CD14-positive monocyte (primary cell): Measurements from ENCODE around the gene ERBB4. TPM values are rescaled to one million over a fixed set of nuclear protein-coding genes. Genes with fewer than 3 reads are reported as not detected.

Experiments used
- DNase-seq, 3 donors: peaks; one replicate each; pipeline ENCODE4 v3.0.0-alpha.2; 2011 to 2022
- H2AFZ ChIP-seq: 2 replicates; pipeline ENCODE4 v1.6.0; 2012; ENCODE audit warnings: mild to moderate bottlenecking, low read depth, low read length, inconsistent platforms; ENCODE audit not compliant: insufficient read depth, poor library complexity, severe bottlenecking
- H3K27ac ChIP-seq, 2 donors: 1 replicate in 1 of 2; 2 replicates in 1 of 2; pipeline ENCODE4 v1.5.1; 2012 to 2013; ENCODE audit warnings: low read length in 2 of 2, control low read depth in 1 of 2, inconsistent platforms in 1 of 2, low read depth in 1 of 2, mild to moderate bottlenecking in 1 of 2
- H3K27me3 ChIP-seq, 2 donors: one replicate each; pipeline versions ENCODE4 v1.6.0 to v1.6.1; 2011 to 2013; ENCODE audit warnings: low read length in 2 of 2; ENCODE audit not compliant: control insufficient read depth in 2 of 2, insufficient read depth in 2 of 2
- H3K36me3 ChIP-seq, 2 donors: replicated peaks in 1 of 2; 1 replicate in 1 of 2; 2 replicates in 1 of 2; pipeline versions ENCODE4 v1.5.1 to v1.6.1; 2012 to 2013; ENCODE audit warnings: low read length in 2 of 2, control low read depth in 1 of 2, inconsistent platforms in 1 of 2, mild to moderate bottlenecking in 1 of 2; ENCODE audit not compliant: insufficient read depth in 2 of 2, control insufficient read depth in 1 of 2
- H3K4me1 ChIP-seq, 2 donors: 1 replicate in 1 of 2; 2 replicates in 1 of 2; pipeline versions ENCODE4 v1.5.1 to v1.6.1; 2012 to 2013; ENCODE audit warnings: low read length in 2 of 2, control low read depth in 1 of 2, inconsistent platforms in 1 of 2, mild to moderate bottlenecking in 1 of 2, moderate library complexity in 1 of 2; ENCODE audit not compliant: insufficient read depth in 2 of 2, control insufficient read depth in 1 of 2
- H3K4me2 ChIP-seq: replicated peaks from 2 replicates; pipeline ENCODE3; 2012; ENCODE audit warnings: low read length, moderate library complexity, mild to moderate bottlenecking; ENCODE audit not compliant: poor library complexity, severe bottlenecking; ENCODE audit errors: extremely low read depth
- H3K4me3 ChIP-seq, 3 experiments: fragments of 200-600 bp in 1 of 3; sonication (generic) in 1 of 3; replicated peaks in 1 of 3; 1 replicate in 2 of 3; 2 replicates in 1 of 3; pipeline ENCODE4 v1.5.1; 2011 to 2013; ENCODE audit warnings: low read length in 3 of 3, mild to moderate bottlenecking in 3 of 3, control low read depth in 2 of 3, low read depth in 2 of 3, inconsistent platforms in 1 of 3, moderate library complexity in 1 of 3
- H3K79me2 ChIP-seq: 2 replicates; pipeline ENCODE4 v1.6.0; 2012; ENCODE audit warnings: mild to moderate bottlenecking, control low read depth, inconsistent platforms, low read length, moderate library complexity; ENCODE audit not compliant: insufficient read depth
- H3K9ac ChIP-seq: 2 replicates; pipeline ENCODE4 v1.6.0; 2017; ENCODE audit warnings: low read length, mild to moderate bottlenecking; ENCODE audit not compliant: insufficient read depth, poor library complexity, severe bottlenecking
- H3K9me3 ChIP-seq, 2 donors: replicated peaks in 1 of 2; 1 replicate in 1 of 2; 2 replicates in 1 of 2; pipeline versions ENCODE4 v1.5.1 to v1.6.1; 2012 to 2013; ENCODE audit warnings: low read length in 2 of 2, control low read depth in 1 of 2; ENCODE audit not compliant: control insufficient read depth in 1 of 2, insufficient read depth in 1 of 2
- H4K20me1 ChIP-seq: 2 replicates; pipeline ENCODE4 v1.6.0; 2012; ENCODE audit warnings: mild to moderate bottlenecking, low read length, control low read depth, moderate library complexity; ENCODE audit not compliant: insufficient read depth
- H3K27ac Mint-ChIP-seq, 7 donors: one replicate each; pipeline ENCODE4 v1.8.0; 2020; ENCODE audit warnings: mild to moderate bottlenecking in 7 of 7, mixed read lengths in 7 of 7, moderate library complexity in 6 of 7, inconsistent platforms in 2 of 7
- H3K27me3 Mint-ChIP-seq, 3 donors: one replicate each; pipeline ENCODE4 v1.8.0; 2021 to 2022; ENCODE audit warnings: low read depth in 3 of 3, mild to moderate bottlenecking in 3 of 3, mixed read lengths in 3 of 3, moderate library complexity in 3 of 3, inconsistent platforms in 1 of 3
- H3K36me3 Mint-ChIP-seq, 2 donors: one replicate each; pipeline ENCODE4 v1.8.0; 2020; ENCODE audit warnings: mixed read lengths in 2 of 2, inconsistent platforms in 1 of 2, mild to moderate bottlenecking in 1 of 2
- H3K4me1 Mint-ChIP-seq: one replicate; pipeline ENCODE4 v1.8.0; 2020; ENCODE audit warnings: mild to moderate bottlenecking, mixed read lengths
- H3K4me3 Mint-ChIP-seq, 2 donors: one replicate each; pipeline ENCODE4 v1.8.0; 2020; ENCODE audit warnings: mild to moderate bottlenecking in 2 of 2, mixed read lengths in 2 of 2, moderate library complexity in 1 of 2
- H3K9me3 Mint-ChIP-seq, 7 donors: one replicate each; pipeline ENCODE4 v1.8.0; 2020 to 2022; ENCODE audit warnings: mixed read lengths in 7 of 7, mild to moderate bottlenecking in 6 of 7, moderate library complexity in 6 of 7, inconsistent platforms in 2 of 7
- WGBS: methylation state at CpG from one replicate; pipeline ENCODE4 v1.1.5; 2013; ENCODE audit warnings: missing lambda C conversion rate; ENCODE audit not compliant: insufficient coverage; 5-methylcytosine and 5-hydroxymethylcytosine counted together
- intact Hi-C, 2 donors: fragments of 100-400 bp; cut with micrococcal nuclease; formaldehyde crosslinking; loops; one replicate each; pipeline versions ENCODE4 v1.15.0 to v1.15.1; 2023
- polyA plus RNA-seq, 3 donors: library from polyadenylated mRNA; depleted of rRNA in 1 of 3; unstranded in 2 of 3; stranded (reverse) in 1 of 3; fragments of 300-500 nt in 2 of 3; fragments of >200 nt in 1 of 3; fragmentation: Illumina TruSeq in 2 of 3; gene quantifications; 1 replicate in 2 of 3; 2 replicates in 1 of 3; pipeline ENCODE4 v1.2.3, GENCODE V29; 2012 to 2021
- TF ChIP-seq, protein P1 (sequence below): fragments of 200-600 bp; IDR thresholded peaks from one replicate; pipeline ENCODE4 v1.8.0; 2022; ENCODE audit warnings: antibody characterized with exemption, mild to moderate bottlenecking

The ERBB4 gene
- polyA plus RNA-seq, 3 donors, result not detected

DNA sequence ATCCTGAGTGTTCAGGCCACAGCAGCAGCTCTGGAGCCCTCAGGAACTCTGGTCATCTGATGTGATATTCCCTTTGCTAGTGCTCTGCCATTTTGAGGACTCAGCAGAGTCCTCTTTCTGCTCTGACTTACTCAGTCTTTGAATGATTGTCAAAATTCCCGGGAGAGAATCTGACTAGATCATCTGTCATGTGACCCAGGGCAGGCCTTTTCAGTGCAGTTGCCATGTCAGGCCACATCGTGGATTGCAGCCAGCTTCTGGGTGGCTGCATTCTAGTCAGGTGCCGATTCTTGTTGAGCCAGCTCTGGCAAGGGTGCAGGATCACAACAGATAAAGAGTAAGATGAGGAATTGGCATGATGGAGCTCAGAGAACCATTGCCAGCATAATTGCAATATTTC, 1186.6 kb downstream of the ERBB4 start:
- Histone ChIP-seq H3K4me3 (no peak overlapping the region), H3K79me2 (no peaks in the 10 kb centered on the region), H3K9me3 (peaks cover 0 to 9% of the 10 kb centered on the region in 2 donors), H3K9ac (no peak overlapping the region), H2AFZ (no peak overlapping the region), H3K27ac (no peak overlapping the region), H3K27me3 (no peaks in the 10 kb centered on the region), H3K36me3 (no peaks in the 10 kb centered on the region), H3K4me2 (no peak overlapping the region), H3K4me1 (no peaks in the 10 kb centered on the region), H4K20me1 (no peaks in the 10 kb centered on the region)
- DNase-seq, result no peak
- TF ChIP-seq, protein P1, sequence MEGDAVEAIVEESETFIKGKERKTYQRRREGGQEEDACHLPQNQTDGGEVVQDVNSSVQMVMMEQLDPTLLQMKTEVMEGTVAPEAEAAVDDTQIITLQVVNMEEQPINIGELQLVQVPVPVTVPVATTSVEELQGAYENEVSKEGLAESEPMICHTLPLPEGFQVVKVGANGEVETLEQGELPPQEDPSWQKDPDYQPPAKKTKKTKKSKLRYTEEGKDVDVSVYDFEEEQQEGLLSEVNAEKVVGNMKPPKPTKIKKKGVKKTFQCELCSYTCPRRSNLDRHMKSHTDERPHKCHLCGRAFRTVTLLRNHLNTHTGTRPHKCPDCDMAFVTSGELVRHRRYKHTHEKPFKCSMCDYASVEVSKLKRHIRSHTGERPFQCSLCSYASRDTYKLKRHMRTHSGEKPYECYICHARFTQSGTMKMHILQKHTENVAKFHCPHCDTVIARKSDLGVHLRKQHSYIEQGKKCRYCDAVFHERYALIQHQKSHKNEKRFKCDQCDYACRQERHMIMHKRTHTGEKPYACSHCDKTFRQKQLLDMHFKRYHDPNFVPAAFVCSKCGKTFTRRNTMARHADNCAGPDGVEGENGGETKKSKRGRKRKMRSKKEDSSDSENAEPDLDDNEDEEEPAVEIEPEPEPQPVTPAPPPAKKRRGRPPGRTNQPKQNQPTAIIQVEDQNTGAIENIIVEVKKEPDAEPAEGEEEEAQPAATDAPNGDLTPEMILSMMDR, result no peak
- no peaks in the 10 kb centered on the region for H3K4me1 Mint-ChIP-seq
- no peaks in the 10 kb centered on the region for H3K36me3 Mint-ChIP-seq
- H3K9me3 Mint-ChIP-seq, result peaks cover 0 to 10% (median 2%) of the 10 kb centered on the region in 7 donors
- H3K27ac Mint-ChIP-seq, result no peak overlapping the region
- no peak overlapping the region for H3K4me3 Mint-ChIP-seq
- intact Hi-C loops, result no loop called here
- no peaks in the 10 kb centered on the region for H3K27me3 Mint-ChIP-seq
- WGBS, result 78% methylated on average over 2 of the region's 3 CpGs

DNA sequence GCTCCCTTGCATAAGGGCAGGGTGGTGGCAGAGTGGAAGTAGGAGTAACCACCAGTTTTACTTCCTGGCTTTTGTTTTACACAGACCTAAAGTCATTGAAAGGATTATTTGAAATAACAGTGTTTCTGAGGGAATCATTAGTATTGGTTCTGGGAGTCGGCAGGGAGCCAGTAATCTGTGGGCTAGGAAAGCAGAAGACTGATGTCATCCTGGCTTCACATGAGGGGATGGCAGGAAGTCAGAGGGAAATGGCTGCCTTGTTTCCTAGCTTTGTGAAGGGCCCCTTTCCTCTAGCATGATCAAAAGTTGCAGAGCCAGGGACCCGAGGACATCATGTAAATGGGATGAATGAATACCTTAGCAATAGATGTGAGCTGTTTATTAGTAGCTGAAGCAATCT, 1189.6 kb downstream of the ERBB4 start:
- no peak overlapping the region for H3K4me3 ChIP-seq
- Mint-ChIP-seq H3K36me3 (no peaks in the 10 kb centered on the region), H3K27me3 (no peaks in the 10 kb centered on the region), H3K4me3 (no peak overlapping the region), H3K27ac (no peak overlapping the region), H3K9me3 (peaks cover 0 to 13% (median 2%) of the 10 kb centered on the region in 7 donors), H3K4me1 (no peaks in the 10 kb centered on the region)
- whole genome bisulfite sequencing, result 78% methylated on average over 1 of the region's 2 CpGs
- H3K4me1 ChIP-seq, result no peaks in the 10 kb centered on the region
- no peaks in the 10 kb centered on the region for H3K27me3 ChIP-seq
- H3K4me2 ChIP-seq, result no peak overlapping the region
- no peaks in the 10 kb centered on the region for H3K79me2 ChIP-seq
- H2AFZ ChIP-seq, result no peak overlapping the region
- TF ChIP-seq, protein P1, result no peak
- DNase-seq, result no peak
- H3K9me3 ChIP-seq, result peaks cover 0 to 9% of the 10 kb centered on the region in 2 donors
- no peak overlapping the region for H3K27ac ChIP-seq
- no peaks in the 10 kb centered on the region for H3K36me3 ChIP-seq
- H3K9ac ChIP-seq, result no peak overlapping the region
- intact Hi-C loops, result no loop called here
- H4K20me1 ChIP-seq, result no peaks in the 10 kb centered on the region
